Measurements from ENCODE around the gene AATK.

DNA sequence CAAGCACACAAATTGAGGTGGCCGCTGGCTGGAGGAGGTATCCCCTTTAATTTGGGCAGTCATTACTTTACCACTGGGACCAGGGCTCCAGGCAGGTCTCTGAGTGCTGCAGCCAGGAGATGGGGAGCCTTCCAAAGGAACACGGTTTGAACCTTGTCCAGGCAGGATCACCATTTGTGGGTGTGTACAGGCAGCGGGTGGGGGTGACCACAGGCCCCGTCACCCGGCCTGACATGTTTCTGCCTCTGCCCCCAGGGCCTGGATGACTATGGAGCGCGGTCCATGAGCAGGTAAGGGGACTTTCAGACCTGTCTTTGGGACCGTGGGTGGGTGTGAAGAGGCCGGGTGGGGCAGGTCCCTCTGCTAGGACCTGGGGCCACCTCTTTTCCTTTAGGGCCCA, 57.8 kb downstream of the AATK start:
- TF ChIP-seq, protein P1, sequence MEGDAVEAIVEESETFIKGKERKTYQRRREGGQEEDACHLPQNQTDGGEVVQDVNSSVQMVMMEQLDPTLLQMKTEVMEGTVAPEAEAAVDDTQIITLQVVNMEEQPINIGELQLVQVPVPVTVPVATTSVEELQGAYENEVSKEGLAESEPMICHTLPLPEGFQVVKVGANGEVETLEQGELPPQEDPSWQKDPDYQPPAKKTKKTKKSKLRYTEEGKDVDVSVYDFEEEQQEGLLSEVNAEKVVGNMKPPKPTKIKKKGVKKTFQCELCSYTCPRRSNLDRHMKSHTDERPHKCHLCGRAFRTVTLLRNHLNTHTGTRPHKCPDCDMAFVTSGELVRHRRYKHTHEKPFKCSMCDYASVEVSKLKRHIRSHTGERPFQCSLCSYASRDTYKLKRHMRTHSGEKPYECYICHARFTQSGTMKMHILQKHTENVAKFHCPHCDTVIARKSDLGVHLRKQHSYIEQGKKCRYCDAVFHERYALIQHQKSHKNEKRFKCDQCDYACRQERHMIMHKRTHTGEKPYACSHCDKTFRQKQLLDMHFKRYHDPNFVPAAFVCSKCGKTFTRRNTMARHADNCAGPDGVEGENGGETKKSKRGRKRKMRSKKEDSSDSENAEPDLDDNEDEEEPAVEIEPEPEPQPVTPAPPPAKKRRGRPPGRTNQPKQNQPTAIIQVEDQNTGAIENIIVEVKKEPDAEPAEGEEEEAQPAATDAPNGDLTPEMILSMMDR (IDR thresholded peaks at IDR 0.05) = no peak
- TF ChIP-seq POLR2A (IDR thresholded peaks at IDR 0.05) (no peak), EP300 (IDR thresholded peaks at IDR 0.05) (no peak)

All from tibial nerve (tissue), 4 donors.